ENCODE results near the gene CTH. TPM values are rescaled to one million over a fixed set of nuclear protein-coding genes. Genes with fewer than 3 reads are reported as not detected.

The CTH gene
- polyA plus RNA-seq, 3 donors, result 0.16 to 1.5 (median 0.28) TPM

- DNase-seq, result no peak
- no peak overlapping the region for H3K4me3 Mint-ChIP-seq
- Histone ChIP-seq H2AFZ (ENCODE audit: insufficient read depth, low read depth, low read length, poor library complexity, severe bottlenecking) (no peak overlapping the region), H3K27me3 (ENCODE audit: control insufficient read depth in 2 of 2, insufficient read depth in 2 of 2, low read length in 2 of 2) (no peaks in the 10 kb centered on the region), H3K36me3 (replicated peaks in 1 of 2; ENCODE audit: control insufficient read depth in 1 of 2, insufficient read depth in 2 of 2, low read length in 2 of 2) (no peaks in the 10 kb centered on the region), H3K4me3 (replicated peaks in 1 of 3; ENCODE audit: low read depth in 2 of 3, low read length in 3 of 3) (no peak overlapping the region), H3K79me2 (ENCODE audit: insufficient read depth, low read length) (no peaks in the 10 kb centered on the region), H3K27ac (ENCODE audit: low read depth in 1 of 2, low read length in 2 of 2) (no peak overlapping the region), H3K9me3 (replicated peaks in 1 of 2; ENCODE audit: control insufficient read depth in 1 of 2, insufficient read depth in 1 of 2, low read length in 2 of 2) (no peaks in the 10 kb centered on the region), H3K4me1 (ENCODE audit: control insufficient read depth in 1 of 2, insufficient read depth in 2 of 2, low read length in 2 of 2) (no peaks in the 10 kb centered on the region), H3K9ac (ENCODE audit: insufficient read depth, low read length, poor library complexity, severe bottlenecking) (no peak overlapping the region), H3K4me2 (replicated peaks; ENCODE audit: extremely low read depth, low read length, poor library complexity, severe bottlenecking) (no peak overlapping the region), H4K20me1 (ENCODE audit: insufficient read depth, low read length) (no peaks in the 10 kb centered on the region)
- H3K4me1 Mint-ChIP-seq, result no peaks in the 10 kb centered on the region
- no peak overlapping the region for H3K27ac Mint-ChIP-seq
- no peaks in the 10 kb centered on the region for H3K36me3 Mint-ChIP-seq
- H3K27me3 Mint-ChIP-seq (ENCODE audit: low read depth in 3 of 3), result peaks cover 0 to 2% (median 0%) of the 10 kb centered on the region in 3 donors
- no CpG with 5 or more reads among the region's 2 CpGs for WGBS (ENCODE audit: insufficient coverage)
- H3K9me3 Mint-ChIP-seq, result no peaks in the 10 kb centered on the region
- intact Hi-C loops (cut with micrococcal nuclease), result no loop called here
- no peak for TF ChIP-seq CTCF (IDR thresholded peaks at IDR 0.05)
Observed at GRCh38 chr1:70442490-70442889, 31.4 kb downstream of the CTH start.

- no peak overlapping the region for H3K4me3 ChIP-seq (replicated peaks in 1 of 3; ENCODE audit: low read depth in 2 of 3, low read length in 3 of 3)
- no peak for TF ChIP-seq CTCF (IDR thresholded peaks at IDR 0.05)
- no CpG with 5 or more reads among the region's 1 CpG for WGBS (ENCODE audit: insufficient coverage)
- no peaks in the 10 kb centered on the region for H3K27me3 ChIP-seq (ENCODE audit: control insufficient read depth in 2 of 2, insufficient read depth in 2 of 2, low read length in 2 of 2)
- H3K4me2 ChIP-seq (replicated peaks; ENCODE audit: extremely low read depth, low read length, poor library complexity, severe bottlenecking), result no peak overlapping the region
- peaks cover 0 to 2% (median 0%) of the 10 kb centered on the region in 3 donors for H3K27me3 Mint-ChIP-seq (ENCODE audit: low read depth in 3 of 3)
- no peaks in the 10 kb centered on the region for H4K20me1 ChIP-seq (ENCODE audit: insufficient read depth, low read length)
- H3K36me3 ChIP-seq (replicated peaks in 1 of 2; ENCODE audit: control insufficient read depth in 1 of 2, insufficient read depth in 2 of 2, low read length in 2 of 2), result no peaks in the 10 kb centered on the region
- intact Hi-C loops (cut with micrococcal nuclease), result no loop called here
- H3K9me3 Mint-ChIP-seq, result no peaks in the 10 kb centered on the region
- H3K9me3 ChIP-seq (replicated peaks in 1 of 2; ENCODE audit: control insufficient read depth in 1 of 2, insufficient read depth in 1 of 2, low read length in 2 of 2), result no peaks in the 10 kb centered on the region
- DNase-seq, result no peak
- no peaks in the 10 kb centered on the region for H3K79me2 ChIP-seq (ENCODE audit: insufficient read depth, low read length)
- no peak overlapping the region for H3K27ac ChIP-seq (ENCODE audit: low read depth in 1 of 2, low read length in 2 of 2)
- no peaks in the 10 kb centered on the region for H3K36me3 Mint-ChIP-seq
- H3K27ac Mint-ChIP-seq, result no peak overlapping the region
- no peaks in the 10 kb centered on the region for H3K4me1 Mint-ChIP-seq
- no peak overlapping the region for H2AFZ ChIP-seq (ENCODE audit: insufficient read depth, low read depth, low read length, poor library complexity, severe bottlenecking)
- H3K4me1 ChIP-seq (ENCODE audit: control insufficient read depth in 1 of 2, insufficient read depth in 2 of 2, low read length in 2 of 2), result no peaks in the 10 kb centered on the region
- H3K4me3 Mint-ChIP-seq, result no peak overlapping the region
- H3K9ac ChIP-seq (ENCODE audit: insufficient read depth, low read length, poor library complexity, severe bottlenecking), result no peak overlapping the region
Observed at GRCh38 chr1:70443739-70444138, 32.7 kb downstream of the CTH start.

All from CD14-positive monocyte (primary cell).